ENCODE data around the gene FAM24A. TPM values are rescaled to one million over a fixed set of nuclear protein-coding genes. Genes with fewer than 3 reads are reported as not detected.
"Not testable (repeated sequence)": the region's sequence is repeated elsewhere in the genome, so short reads cannot be mapped to it uniquely, and the experiment has no call there.

The FAM24A gene, protein sequence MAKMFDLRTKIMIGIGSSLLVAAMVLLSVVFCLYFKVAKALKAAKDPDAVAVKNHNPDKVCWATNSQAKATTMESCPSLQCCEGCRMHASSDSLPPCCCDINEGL
- not detected in 2 replicates for total RNA-seq
- long read RNA-seq: 0 reads

DNA sequence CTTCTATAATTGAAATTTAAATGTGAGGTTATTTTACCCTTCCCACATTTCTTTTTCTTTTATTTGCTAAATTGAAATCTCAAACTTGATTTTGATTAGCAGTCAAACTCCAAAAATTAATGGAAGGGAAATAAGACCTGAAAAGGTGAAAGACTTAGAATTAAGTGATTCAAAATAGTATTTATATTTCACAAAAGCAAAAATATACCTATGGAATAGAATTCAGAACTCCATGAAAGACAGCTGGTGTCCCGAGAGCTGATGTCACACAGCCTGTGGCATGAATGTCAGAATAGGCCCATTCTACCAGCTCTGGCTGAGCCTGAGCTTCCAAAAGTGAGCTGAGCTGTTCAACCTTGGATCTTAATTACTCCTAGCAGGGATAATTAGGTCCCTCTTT is at the start of gene FAM24A:
FAM24A (plus strand) TSS at position 301 of the 400 bp plus-strand sequence. CDS start 1,025 bp downstream, outside the sequence.
- no peak for DNase-seq (ENCODE audit: low spot score, unreplicated experiment)
- no peak for TF ChIP-seq CTCF (IDR thresholded peaks at IDR 0.05; ENCODE audit: unreplicated experiment)
- H3K4me3 Mint-ChIP-seq (ENCODE audit: low read depth): no peak within 1 kb of the TSS
- H3K36me3 Mint-ChIP-seq (ENCODE audit: insufficient read depth): no peaks in the 10 kb centered on the region
- no peak within 1 kb of the TSS for H3K27ac Mint-ChIP-seq
- H3K27me3 Mint-ChIP-seq: peaks cover 14% of the 10 kb centered on the region
- no peaks in the 10 kb centered on the region for H3K4me1 Mint-ChIP-seq (ENCODE audit: low read depth)
- H3K9me3 Mint-ChIP-seq (ENCODE audit: low read depth): no peaks in the 10 kb centered on the region

GRCh38 chr10:122861711-122862161 is 48.7 kb upstream of the FAM24A start:
- Mint-ChIP-seq H3K27me3 (no peaks in the 10 kb centered on the region), H3K4me3 (ENCODE audit: low read depth) (no peak overlapping the region), H3K9me3 (ENCODE audit: low read depth) (peaks cover 3% of the 10 kb centered on the region), H3K4me1 (ENCODE audit: low read depth) (no peaks in the 10 kb centered on the region), H3K27ac (no peak overlapping the region), H3K36me3 (ENCODE audit: insufficient read depth) (peaks cover 2% of the 10 kb centered on the region)
- TF ChIP-seq CTCF (IDR thresholded peaks at IDR 0.05; ENCODE audit: unreplicated experiment): no peak
- no peak for DNase-seq (ENCODE audit: low spot score, unreplicated experiment)

GRCh38 chr10:122863216-122864193 is 46.9 kb upstream of the FAM24A start:
- H3K4me3 Mint-ChIP-seq (ENCODE audit: low read depth): no peak overlapping the region
- peaks cover 2% of the 10 kb centered on the region for H3K36me3 Mint-ChIP-seq (ENCODE audit: insufficient read depth)
- no peaks in the 10 kb centered on the region for H3K4me1 Mint-ChIP-seq (ENCODE audit: low read depth)
- H3K27me3 Mint-ChIP-seq: no peaks in the 10 kb centered on the region
- no peak overlapping the region for H3K27ac Mint-ChIP-seq
- H3K9me3 Mint-ChIP-seq (ENCODE audit: low read depth): peaks cover 11% of the 10 kb centered on the region
- no peak for TF ChIP-seq CTCF (IDR thresholded peaks at IDR 0.05; ENCODE audit: unreplicated experiment)
- no peak for DNase-seq (ENCODE audit: low spot score, unreplicated experiment)

DNA sequence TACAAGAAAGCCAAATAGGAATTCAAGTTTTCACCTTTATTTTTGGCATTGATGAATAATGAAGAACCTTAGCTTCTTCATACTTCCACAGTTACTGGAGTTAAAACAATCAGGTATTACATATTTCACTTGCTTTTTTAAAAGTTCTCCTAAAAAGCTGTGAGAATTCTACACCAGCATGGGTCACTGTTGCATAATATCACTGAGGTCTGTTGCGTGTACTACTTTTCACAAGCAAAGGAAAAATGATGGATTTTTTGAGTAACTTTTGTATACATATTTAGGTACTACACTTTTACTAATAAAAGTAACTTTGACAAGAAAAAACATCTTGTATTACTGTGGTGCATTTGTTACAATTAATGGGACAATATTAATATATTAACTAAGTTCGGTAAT is 46.2 kb upstream of the FAM24A start:
- no peak for TF ChIP-seq CTCF (IDR thresholded peaks at IDR 0.05; ENCODE audit: unreplicated experiment)
- no peaks in the 10 kb centered on the region for H3K27me3 Mint-ChIP-seq

GRCh38 chr10:122864901-122865300 is 45.5 kb upstream of the FAM24A start:
- Mint-ChIP-seq H3K4me3 (ENCODE audit: low read depth) (no peak overlapping the region), H3K4me1 (ENCODE audit: low read depth) (no peaks in the 10 kb centered on the region), H3K27ac (no peak overlapping the region), H3K9me3 (ENCODE audit: low read depth) (peaks cover 11% of the 10 kb centered on the region), H3K27me3 (no peaks in the 10 kb centered on the region), H3K36me3 (ENCODE audit: insufficient read depth) (peaks cover 2% of the 10 kb centered on the region)
- DNase-seq (ENCODE audit: low spot score, unreplicated experiment): no peak
- TF ChIP-seq CTCF (IDR thresholded peaks at IDR 0.05; ENCODE audit: unreplicated experiment): no peak

More for the DNA sequence above, 46.2 kb upstream of the FAM24A start:
- Mint-ChIP-seq H3K9me3 (ENCODE audit: low read depth) (peaks cover 11% of the 10 kb centered on the region), H3K4me1 (ENCODE audit: low read depth) (no peaks in the 10 kb centered on the region), H3K27ac (no peak overlapping the region), H3K36me3 (ENCODE audit: insufficient read depth) (peaks cover 2% of the 10 kb centered on the region), H3K4me3 (ENCODE audit: low read depth) (no peak overlapping the region)
- DNase-seq (ENCODE audit: low spot score, unreplicated experiment): no peak

DNA sequence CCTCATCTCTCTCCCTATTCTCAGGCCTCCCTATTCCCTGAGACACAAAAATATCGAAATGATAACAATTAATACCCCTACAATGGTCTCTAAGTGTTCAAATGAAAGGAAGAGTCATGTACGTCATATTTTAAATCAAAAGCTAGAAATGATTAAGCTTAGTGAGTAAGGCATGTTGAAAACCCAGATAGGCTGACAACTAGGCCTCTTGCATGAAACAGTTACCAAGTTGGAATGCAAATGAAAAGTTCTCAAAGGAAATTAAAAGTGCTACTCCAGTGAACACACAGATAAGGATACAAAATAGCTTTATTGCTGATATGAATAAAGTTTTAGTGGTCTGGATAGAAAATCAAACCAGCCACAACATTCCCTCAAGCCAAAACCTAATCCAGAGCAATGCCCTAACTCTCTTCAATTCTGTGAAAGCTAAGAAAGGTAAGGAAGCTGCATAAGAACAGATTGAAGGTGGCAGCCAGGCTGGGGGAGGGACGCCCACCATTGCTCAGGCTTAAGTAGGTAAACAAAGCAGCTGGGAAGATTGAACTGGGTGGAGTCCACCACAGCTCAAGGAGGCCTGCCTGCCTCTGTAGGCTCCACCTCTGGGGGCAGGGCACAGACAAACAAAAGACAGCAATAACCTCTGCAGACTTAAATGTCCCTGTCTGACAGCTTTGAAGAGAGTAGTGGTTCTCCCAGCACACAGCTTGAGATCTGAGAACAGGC is 43.5 kb upstream of the FAM24A start:
- H3K27me3 Mint-ChIP-seq; H3K4me1 Mint-ChIP-seq (ENCODE audit: low read depth); H3K36me3 Mint-ChIP-seq (ENCODE audit: insufficient read depth); DNase-seq (ENCODE audit: low spot score, unreplicated experiment); H3K4me3 Mint-ChIP-seq (ENCODE audit: low read depth); H3K27ac Mint-ChIP-seq: not testable (repeated sequence)
- H3K9me3 Mint-ChIP-seq (ENCODE audit: low read depth): peaks cover 15% of the 10 kb centered on the region

DNA sequence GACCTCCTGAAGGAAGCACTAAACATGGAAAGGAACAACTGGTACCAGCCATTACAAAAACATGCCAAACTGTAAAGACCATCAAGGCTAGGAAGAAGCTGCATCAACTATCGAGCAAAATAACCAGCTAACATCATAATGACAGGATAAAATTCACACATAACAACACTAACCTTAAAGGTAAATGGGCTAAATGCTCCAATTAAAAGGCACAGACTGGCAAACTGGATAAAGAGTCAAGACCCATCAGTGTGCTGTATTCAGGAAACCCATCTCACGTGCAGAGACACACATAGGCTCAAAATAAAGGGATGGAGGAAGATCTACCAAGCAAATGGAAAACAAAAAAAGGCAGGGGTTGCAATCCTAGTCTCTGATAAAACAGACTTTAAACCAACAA is 41.6 kb upstream of the FAM24A start:
- H3K36me3 Mint-ChIP-seq (ENCODE audit: insufficient read depth); H3K4me3 Mint-ChIP-seq (ENCODE audit: low read depth); H3K4me1 Mint-ChIP-seq (ENCODE audit: low read depth); DNase-seq (ENCODE audit: low spot score, unreplicated experiment); H3K27me3 Mint-ChIP-seq; H3K27ac Mint-ChIP-seq: not testable (repeated sequence)
- peaks cover 18% of the 10 kb centered on the region for H3K9me3 Mint-ChIP-seq (ENCODE audit: low read depth)
